Brain microvascular endothelial cell (primary cell): Measurements from ENCODE around the gene AKR1C3.

Experiments used
- DNase-seq: peaks from one replicate; pipeline ENCODE4 v3.0.0-alpha.2; 2020
- H3K27ac ChIP-seq: fragments of 250-450 bp; sonication (Bioruptor Pico); 2 replicates; pipeline ENCODE4 v1.5.1; 2020; ENCODE audit warnings: mild to moderate bottlenecking, moderate library complexity
- H3K27me3 ChIP-seq: fragments of 250-450 bp; sonication (Bioruptor Pico); replicated peaks from 2 replicates; pipeline ENCODE4 v1.5.1; 2020; ENCODE audit warnings: mild to moderate bottlenecking
- H3K36me3 ChIP-seq: fragments of 250-450 bp; sonication (Bioruptor Pico); replicated peaks from 2 replicates; pipeline ENCODE4 v1.5.1; 2020; ENCODE audit warnings: mild to moderate bottlenecking
- H3K4me3 ChIP-seq: 2 replicates; pipeline ENCODE4 v1.5.1; 2011; ENCODE audit warnings: low read depth, mild to moderate bottlenecking, control low read depth, low read length, moderate library complexity
- in situ Hi-C: cut with HindIII; loops from 2 replicates; pipeline ENCODE4 v1.10.0; 2017; ENCODE audit warnings: low sequenced_read_pairs, low pct_ligation_motif_present
- TF ChIP-seq, protein P1 (sequence below): IDR thresholded peaks from 2 replicates; pipeline ENCODE4 v1.5.1; 2011; ENCODE audit warnings: low read depth, mild to moderate bottlenecking, moderate library complexity, low read length, control low read depth, inconsistent platforms; ENCODE audit errors: missing control alignments

AKR1C3 gene

DNA sequence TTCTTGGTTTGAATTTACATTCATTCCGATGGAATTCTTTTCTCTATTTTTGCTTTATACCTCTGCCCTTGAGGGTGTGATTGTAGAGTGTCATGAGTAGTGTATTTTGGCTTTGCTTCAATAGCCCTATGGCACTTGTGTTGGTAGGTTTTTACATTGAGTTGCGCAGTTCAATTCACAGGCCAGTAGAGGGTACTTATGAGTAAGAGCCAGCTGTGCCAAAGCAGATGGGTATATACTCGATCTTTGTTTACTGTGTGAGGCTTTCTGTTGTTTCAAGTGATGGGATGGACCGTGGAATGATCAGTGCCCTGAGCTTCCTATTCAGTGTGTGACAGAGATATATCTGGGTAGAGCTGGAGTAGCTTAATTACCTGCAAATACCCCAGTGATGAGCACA is 4.3 kb upstream of the AKR1C3 start:
- TF ChIP-seq, protein P1, sequence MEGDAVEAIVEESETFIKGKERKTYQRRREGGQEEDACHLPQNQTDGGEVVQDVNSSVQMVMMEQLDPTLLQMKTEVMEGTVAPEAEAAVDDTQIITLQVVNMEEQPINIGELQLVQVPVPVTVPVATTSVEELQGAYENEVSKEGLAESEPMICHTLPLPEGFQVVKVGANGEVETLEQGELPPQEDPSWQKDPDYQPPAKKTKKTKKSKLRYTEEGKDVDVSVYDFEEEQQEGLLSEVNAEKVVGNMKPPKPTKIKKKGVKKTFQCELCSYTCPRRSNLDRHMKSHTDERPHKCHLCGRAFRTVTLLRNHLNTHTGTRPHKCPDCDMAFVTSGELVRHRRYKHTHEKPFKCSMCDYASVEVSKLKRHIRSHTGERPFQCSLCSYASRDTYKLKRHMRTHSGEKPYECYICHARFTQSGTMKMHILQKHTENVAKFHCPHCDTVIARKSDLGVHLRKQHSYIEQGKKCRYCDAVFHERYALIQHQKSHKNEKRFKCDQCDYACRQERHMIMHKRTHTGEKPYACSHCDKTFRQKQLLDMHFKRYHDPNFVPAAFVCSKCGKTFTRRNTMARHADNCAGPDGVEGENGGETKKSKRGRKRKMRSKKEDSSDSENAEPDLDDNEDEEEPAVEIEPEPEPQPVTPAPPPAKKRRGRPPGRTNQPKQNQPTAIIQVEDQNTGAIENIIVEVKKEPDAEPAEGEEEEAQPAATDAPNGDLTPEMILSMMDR = peak; percentile 61
- no peaks in the 10 kb centered on the region for H3K36me3 ChIP-seq
- in situ Hi-C loops = no loop called here
- H3K27me3 ChIP-seq = no peaks in the 10 kb centered on the region
- H3K4me3 ChIP-seq = no peak overlapping the region
- DNase-seq = peak; percentile 24
- no peak overlapping the region for H3K27ac ChIP-seq

- in situ Hi-C loops = no loop called here
- TF ChIP-seq, protein P1 = no peak
- Histone ChIP-seq H3K27me3 (no peaks in the 10 kb centered on the region), H3K4me3 (no peak overlapping the region), H3K36me3 (no peaks in the 10 kb centered on the region), H3K27ac (no peak overlapping the region)
- DNase-seq = no peak
Observed at GRCh38 chr10:5090551-5090950, 3.7 kb upstream of the AKR1C3 start.

- in situ Hi-C loops = no loop called here
- Histone ChIP-seq H3K36me3 (no peaks in the 10 kb centered on the region), H3K4me3 (no peak overlapping the region), H3K27ac (no peak overlapping the region), H3K27me3 (no peaks in the 10 kb centered on the region)
- no peak for DNase-seq
- TF ChIP-seq, protein P1 = no peak
Observed at GRCh38 chr10:5091196-5091595, 3.0 kb upstream of the AKR1C3 start.

GRCh38 chr10:5092375-5092774 is 1.8 kb upstream of the AKR1C3 start:
- H3K4me3 ChIP-seq = no peak overlapping the region
- TF ChIP-seq, protein P1 = no peak
- H3K27me3 ChIP-seq = no peaks in the 10 kb centered on the region
- no peaks in the 10 kb centered on the region for H3K36me3 ChIP-seq
- no peak overlapping the region for H3K27ac ChIP-seq
- in situ Hi-C loops = no loop called here
- no peak for DNase-seq

DNA sequence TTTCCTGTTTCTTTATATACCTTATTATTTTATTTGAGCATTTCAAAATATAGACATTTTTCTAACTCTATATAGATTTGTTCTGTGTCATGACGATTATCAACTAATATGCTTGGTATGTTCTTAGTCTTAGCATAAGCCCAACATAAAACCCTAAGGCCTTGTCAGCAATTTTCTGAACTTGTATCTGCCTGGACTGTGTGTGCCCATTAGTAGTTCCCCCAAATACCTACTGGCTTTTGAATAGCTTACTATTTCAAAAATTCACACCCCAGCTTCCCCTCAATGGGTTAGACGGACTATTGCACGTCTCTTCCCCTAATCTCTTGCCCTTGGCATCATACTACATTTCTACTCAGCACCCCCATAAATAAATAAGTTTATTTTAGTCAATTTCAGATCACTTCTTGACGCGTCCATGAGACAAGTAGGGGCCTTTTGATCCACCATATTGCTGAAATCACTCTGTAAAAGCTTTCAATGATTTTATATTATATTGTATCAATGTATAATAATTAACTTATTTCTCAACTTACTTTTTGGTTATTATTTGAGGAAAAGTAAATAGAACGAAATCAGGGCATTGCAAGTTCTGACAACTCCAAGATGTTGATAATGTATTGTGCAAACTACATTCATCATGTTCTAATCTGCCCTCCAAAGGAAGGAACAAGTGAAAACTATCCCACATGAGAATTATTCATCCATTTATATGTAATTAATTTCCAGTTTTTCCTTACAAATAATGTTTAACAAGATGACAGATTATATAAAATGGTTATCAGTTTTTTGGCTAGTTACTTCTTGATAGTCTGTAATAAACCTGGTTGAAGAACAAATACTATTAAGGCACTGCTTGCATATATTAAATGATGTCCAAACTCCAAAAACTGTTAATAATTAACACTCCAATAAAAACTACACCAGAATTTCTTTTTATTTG is 1.1 kb upstream of the AKR1C3 start:
- H3K4me3 ChIP-seq = no peak overlapping the region
- H3K27me3 ChIP-seq = no peaks in the 10 kb centered on the region
- in situ Hi-C loops = no loop called here
- no peaks in the 10 kb centered on the region for H3K36me3 ChIP-seq
- no peak for DNase-seq
- TF ChIP-seq, protein P1 = no peak
- no peak overlapping the region for H3K27ac ChIP-seq
